Caco-2 (cell line): Measurements from ENCODE around the gene ERGIC3. TPM values are rescaled to one million over a fixed set of nuclear protein-coding genes. Genes with fewer than 3 reads are reported as not detected.

Experiments
- BruUV-seq: library from RNA; stranded (reverse); fragments of 400-500 nt; replicated peaks from 2 replicates; lab custom pipeline; 2021; lab: Mats Ljungman, UMichigan
- CTCF ChIA-PET: fragments of 300-600 bp; sonication (Branson Sonifier 250); formaldehyde crosslinking; loops from one replicate; lab custom pipeline; 2022; ENCODE audit warnings: antibody characterized with exemption; lab: Charles Lee
- POLR2A ChIA-PET: fragments of 300-600 bp; sonication (Branson Sonifier 250); formaldehyde crosslinking; loops from one replicate; lab custom pipeline; 2022; ENCODE audit warnings: antibody characterized with exemption; lab: Charles Lee
- DNase-seq, 2 experiments: peaks; one replicate each; pipeline versions ENCODE4 v3.0.0 to v3.0.0-alpha.2; 2020 to 2022
- H3K27me3 ChIP-seq: replicated peaks from 2 replicates; pipeline ENCODE4 v1.6.0; 2011; ENCODE audit warnings: low read length; ENCODE audit not compliant: control insufficient read depth, insufficient read depth
- H3K36me3 ChIP-seq: 2 replicates; pipeline ENCODE4 v1.5.1; 2011; ENCODE audit warnings: low read length; ENCODE audit not compliant: control insufficient read depth, insufficient read depth
- H3K4me1 ChIP-seq: fragments of 250-450 bp; sonication (Bioruptor Pico); 2 replicates; pipeline ENCODE4 v1.5.1; 2020; ENCODE audit warnings: mild to moderate bottlenecking
- H3K4me3 ChIP-seq: 2 replicates; pipeline ENCODE4 v1.5.1; 2011; ENCODE audit warnings: low read depth, mild to moderate bottlenecking, control low read depth, low read length
- H3K9me3 ChIP-seq: fragments of 250-450 bp; sonication (Bioruptor Pico); 2 replicates; pipeline ENCODE4 v1.5.1; 2020; ENCODE audit warnings: mild to moderate bottlenecking, moderate library complexity
- H3K27ac Mint-ChIP-seq: one replicate; pipeline ENCODE4 v1.8.0; 2022; ENCODE audit warnings: mixed read lengths; ENCODE audit not compliant: unreplicated experiment
- H3K27me3 Mint-ChIP-seq: one replicate; pipeline ENCODE4 v1.8.0; 2022; ENCODE audit warnings: mixed read lengths; ENCODE audit not compliant: insufficient read depth, unreplicated experiment
- H3K36me3 Mint-ChIP-seq: one replicate; pipeline ENCODE4 v1.8.0; 2022; ENCODE audit warnings: mild to moderate bottlenecking, mixed read lengths; ENCODE audit not compliant: insufficient read depth, unreplicated experiment
- H3K4me1 Mint-ChIP-seq: one replicate; pipeline ENCODE4 v1.8.0; 2022; ENCODE audit warnings: low read depth, mixed read lengths; ENCODE audit not compliant: unreplicated experiment
- H3K4me3 Mint-ChIP-seq: one replicate; pipeline ENCODE4 v1.8.0; 2022; ENCODE audit warnings: mild to moderate bottlenecking, moderate library complexity, mixed read lengths; ENCODE audit not compliant: unreplicated experiment
- H3K9me3 Mint-ChIP-seq: one replicate; pipeline ENCODE4 v1.8.0; 2022; ENCODE audit warnings: mixed read lengths; ENCODE audit not compliant: unreplicated experiment
- intact Hi-C: fragments of 100-400 bp; cut with micrococcal nuclease; formaldehyde crosslinking; loops from one replicate; pipeline ENCODE4 v1.10.0; 2022; ENCODE audit not compliant: unreplicated experiment
- total RNA-seq: library from RNA; stranded (reverse); gene quantifications from 2 replicates; pipeline ENCODE4 v1.2.3, GENCODE V29; 2022
- TF ChIP-seq, protein P1 (sequence below), 2 experiments: fragments of 200-600 bp in 1 of 2; IDR thresholded peaks; 1 replicate in 1 of 2; 2 replicates in 1 of 2; pipeline versions ENCODE4 v1.5.1 to v1.8.0; 2011 to 2022; ENCODE audit warnings: antibody characterized with exemption in 1 of 2, control low read depth in 1 of 2, inconsistent platforms in 1 of 2, low read depth in 1 of 2, low read length in 1 of 2, mild to moderate bottlenecking in 1 of 2, moderate library complexity in 1 of 2; ENCODE audit not compliant: insufficient read depth in 1 of 2, severe bottlenecking in 1 of 2, unreplicated experiment in 1 of 2

ERGIC3 gene
- total RNA-seq, 1 experiment from 2014 or later, result 728 TPM

DNA sequence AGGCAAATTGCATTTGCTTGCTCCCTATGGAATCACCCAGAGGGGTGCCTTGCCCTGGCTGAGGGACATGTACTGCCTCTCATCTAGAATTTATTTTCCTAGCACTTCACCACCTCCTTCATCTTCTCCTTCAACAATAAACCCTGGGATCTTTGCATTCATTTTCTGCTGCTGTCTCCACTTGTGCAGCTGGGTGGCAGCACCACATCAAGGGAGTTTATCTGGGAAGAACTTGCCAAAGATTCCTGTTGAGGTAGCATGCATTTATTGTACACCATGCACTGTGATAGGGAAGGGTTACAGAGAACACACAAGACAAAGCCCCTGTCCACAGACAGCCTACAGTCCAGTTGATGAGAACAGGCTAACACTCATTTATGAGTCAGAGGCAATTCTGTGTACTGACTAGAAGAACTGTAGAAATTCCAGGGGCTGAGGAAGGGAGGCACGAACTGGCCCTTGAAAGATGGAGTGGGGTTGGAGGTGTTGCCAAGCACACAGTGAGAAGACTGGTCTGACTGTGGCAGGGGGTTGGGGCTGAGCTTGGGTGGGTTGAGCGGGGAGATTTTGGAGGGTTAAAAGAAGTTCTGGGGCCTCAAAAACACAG, 30.0 kb upstream of the ERGIC3 start:
- peaks cover 17% of the 10 kb centered on the region for H3K36me3 ChIP-seq
- intact Hi-C loops, result loop anchor here (1.0 to 5.0 kb wide), 3 partner anchors 107 to 370 kb away; no protein-coding TSS in a partner anchor
- Mint-ChIP-seq H3K4me1 (no peaks in the 10 kb centered on the region), H3K9me3 (no peaks in the 10 kb centered on the region), H3K27ac (no peak overlapping the region), H3K4me3 (no peak overlapping the region), H3K36me3 (peaks cover 20% of the 10 kb centered on the region), H3K27me3 (no peaks in the 10 kb centered on the region)
- H3K4me3 ChIP-seq, result no peak overlapping the region
- ChIA-PET POLR2A (interaction anchor here (0.5 kb wide), 1 partner anchor 122 kb away, joined by 11 read pairs; no protein-coding TSS in a partner anchor), CTCF (interaction anchor here (0.5 to 1.5 kb wide), 12 partner anchors 30 to 442 kb away, joined by 3 to 5 read pairs (median 4); partner anchors contain the start of genes ERGIC3, NFS1, ROMO1 and SCAND1)
- peak in 1 of 2 experiments; percentile 68 for DNase-seq
- no peaks in the 10 kb centered on the region for H3K9me3 ChIP-seq
- no peaks in the 10 kb centered on the region for H3K27me3 ChIP-seq
- H3K4me1 ChIP-seq, result no peaks in the 10 kb centered on the region
- TF ChIP-seq, protein P1, sequence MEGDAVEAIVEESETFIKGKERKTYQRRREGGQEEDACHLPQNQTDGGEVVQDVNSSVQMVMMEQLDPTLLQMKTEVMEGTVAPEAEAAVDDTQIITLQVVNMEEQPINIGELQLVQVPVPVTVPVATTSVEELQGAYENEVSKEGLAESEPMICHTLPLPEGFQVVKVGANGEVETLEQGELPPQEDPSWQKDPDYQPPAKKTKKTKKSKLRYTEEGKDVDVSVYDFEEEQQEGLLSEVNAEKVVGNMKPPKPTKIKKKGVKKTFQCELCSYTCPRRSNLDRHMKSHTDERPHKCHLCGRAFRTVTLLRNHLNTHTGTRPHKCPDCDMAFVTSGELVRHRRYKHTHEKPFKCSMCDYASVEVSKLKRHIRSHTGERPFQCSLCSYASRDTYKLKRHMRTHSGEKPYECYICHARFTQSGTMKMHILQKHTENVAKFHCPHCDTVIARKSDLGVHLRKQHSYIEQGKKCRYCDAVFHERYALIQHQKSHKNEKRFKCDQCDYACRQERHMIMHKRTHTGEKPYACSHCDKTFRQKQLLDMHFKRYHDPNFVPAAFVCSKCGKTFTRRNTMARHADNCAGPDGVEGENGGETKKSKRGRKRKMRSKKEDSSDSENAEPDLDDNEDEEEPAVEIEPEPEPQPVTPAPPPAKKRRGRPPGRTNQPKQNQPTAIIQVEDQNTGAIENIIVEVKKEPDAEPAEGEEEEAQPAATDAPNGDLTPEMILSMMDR (IDR thresholded peaks at IDR 0.05; ENCODE audit: insufficient read depth in 1 of 2, low read depth in 1 of 2, low read length in 1 of 2, severe bottlenecking in 1 of 2, unreplicated experiment in 1 of 2), result peak; percentile 88 to 92
- BruUV-seq, result no TSS peak

DNA sequence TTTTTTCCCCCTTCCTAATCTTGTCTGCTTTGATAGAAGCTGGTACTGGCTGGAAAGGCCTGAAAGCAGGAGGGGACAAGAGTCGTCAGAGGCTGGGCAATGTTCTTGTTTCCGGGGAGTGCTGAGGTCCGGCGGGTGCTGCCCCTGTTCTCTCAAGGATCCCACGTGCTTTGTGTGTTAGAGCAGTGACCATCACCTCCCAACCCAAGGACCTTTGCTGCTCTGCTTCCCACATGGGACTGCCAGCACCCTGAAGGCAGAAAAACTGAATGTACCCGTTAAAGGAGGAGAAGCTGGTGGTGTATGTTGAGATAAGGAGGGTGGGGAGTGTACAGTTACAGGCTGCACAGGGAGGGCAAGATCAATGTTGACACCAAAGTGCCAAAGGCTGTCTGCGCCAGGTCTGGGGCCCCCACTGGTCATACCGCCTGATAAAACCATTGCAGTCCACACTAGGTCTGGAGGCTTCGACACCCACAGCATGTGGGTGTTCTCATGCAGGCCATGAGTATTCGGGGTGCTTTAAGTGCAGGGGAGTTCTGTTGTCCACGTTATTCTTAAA, 27.4 kb upstream of the ERGIC3 start:
- no peaks in the 10 kb centered on the region for H3K27me3 Mint-ChIP-seq
- Histone ChIP-seq H3K27me3 (no peaks in the 10 kb centered on the region), H3K36me3 (peaks cover 4% of the 10 kb centered on the region), H3K4me1 (no peaks in the 10 kb centered on the region), H3K4me3 (no peak overlapping the region), H3K9me3 (no peaks in the 10 kb centered on the region)
- ChIA-PET CTCF (no interaction called here), POLR2A (no interaction called here)
- peaks cover 14% of the 10 kb centered on the region for H3K36me3 Mint-ChIP-seq
- no peaks in the 10 kb centered on the region for H3K9me3 Mint-ChIP-seq
- no peak for DNase-seq
- no peak overlapping the region for H3K4me3 Mint-ChIP-seq
- intact Hi-C loops, result loop anchor here (5.0 kb wide), 1 partner anchor 368 kb away; no protein-coding TSS in a partner anchor
- TF ChIP-seq, protein P1 (IDR thresholded peaks at IDR 0.05; ENCODE audit: insufficient read depth in 1 of 2, low read depth in 1 of 2, low read length in 1 of 2, severe bottlenecking in 1 of 2, unreplicated experiment in 1 of 2), result no peak
- H3K4me1 Mint-ChIP-seq, result no peaks in the 10 kb centered on the region
- H3K27ac Mint-ChIP-seq, result no peak overlapping the region
- BruUV-seq, result no TSS peak

- Mint-ChIP-seq H3K27ac (no peak overlapping the region), H3K4me1 (no peaks in the 10 kb centered on the region), H3K27me3 (no peaks in the 10 kb centered on the region), H3K4me3 (no peak overlapping the region), H3K9me3 (no peaks in the 10 kb centered on the region), H3K36me3 (peaks cover 14% of the 10 kb centered on the region)
- no TSS peak for BruUV-seq
- Histone ChIP-seq H3K36me3 (peaks cover 4% of the 10 kb centered on the region), H3K27me3 (no peaks in the 10 kb centered on the region), H3K9me3 (no peaks in the 10 kb centered on the region), H3K4me1 (no peaks in the 10 kb centered on the region), H3K4me3 (no peak overlapping the region)
- TF ChIP-seq, protein P1 (IDR thresholded peaks at IDR 0.05; ENCODE audit: insufficient read depth in 1 of 2, low read depth in 1 of 2, low read length in 1 of 2, severe bottlenecking in 1 of 2, unreplicated experiment in 1 of 2), result no peak
- CTCF ChIA-PET, result interaction anchor here (1.0 to 1.3 kb wide), 3 partner anchors 26 to 86 kb away, joined by 3 to 5 read pairs (median 3); partner anchors contain the start of gene ERGIC3
- POLR2A ChIA-PET, result interaction anchor here (1.5 kb wide), 1 partner anchor 439 kb away, joined by 5 read pairs; the partner anchor contains the start of gene SCAND1
- DNase-seq, result no peak
- intact Hi-C loops, result no loop called here
These were observed 26.5 kb upstream of the ERGIC3 start for GRCh38 chr20:35515341-35515740.
